ENCODE measurements around the gene PUS1.

Gene PUS1

GRCh38 chr12:131965073-131965472 is 36.0 kb downstream of the PUS1 start:
- Histone ChIP-seq H3K4me3 (ENCODE audit: low read depth, low read length) (no peak overlapping the region), H3K9me3 (ENCODE audit: severe bottlenecking) (no peaks in the 10 kb centered on the region), H3K27ac (no peak overlapping the region), H3K27me3 (ENCODE audit: insufficient read depth, low read depth, severe bottlenecking) (no peaks in the 10 kb centered on the region), H3K36me3 (peaks cover 24% of the 10 kb centered on the region)
- TF ChIP-seq, protein P1, sequence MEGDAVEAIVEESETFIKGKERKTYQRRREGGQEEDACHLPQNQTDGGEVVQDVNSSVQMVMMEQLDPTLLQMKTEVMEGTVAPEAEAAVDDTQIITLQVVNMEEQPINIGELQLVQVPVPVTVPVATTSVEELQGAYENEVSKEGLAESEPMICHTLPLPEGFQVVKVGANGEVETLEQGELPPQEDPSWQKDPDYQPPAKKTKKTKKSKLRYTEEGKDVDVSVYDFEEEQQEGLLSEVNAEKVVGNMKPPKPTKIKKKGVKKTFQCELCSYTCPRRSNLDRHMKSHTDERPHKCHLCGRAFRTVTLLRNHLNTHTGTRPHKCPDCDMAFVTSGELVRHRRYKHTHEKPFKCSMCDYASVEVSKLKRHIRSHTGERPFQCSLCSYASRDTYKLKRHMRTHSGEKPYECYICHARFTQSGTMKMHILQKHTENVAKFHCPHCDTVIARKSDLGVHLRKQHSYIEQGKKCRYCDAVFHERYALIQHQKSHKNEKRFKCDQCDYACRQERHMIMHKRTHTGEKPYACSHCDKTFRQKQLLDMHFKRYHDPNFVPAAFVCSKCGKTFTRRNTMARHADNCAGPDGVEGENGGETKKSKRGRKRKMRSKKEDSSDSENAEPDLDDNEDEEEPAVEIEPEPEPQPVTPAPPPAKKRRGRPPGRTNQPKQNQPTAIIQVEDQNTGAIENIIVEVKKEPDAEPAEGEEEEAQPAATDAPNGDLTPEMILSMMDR (IDR thresholded peaks at IDR 0.05; ENCODE audit: low read depth, low read length) = no peak
- DNase-seq = no peak

GRCh38 chr12:131971226-131971625 is 42.1 kb downstream of the PUS1 start:
- no peak overlapping the region for H3K4me3 ChIP-seq (ENCODE audit: low read depth, low read length)
- H3K9me3 ChIP-seq (ENCODE audit: severe bottlenecking) = no peaks in the 10 kb centered on the region
- DNase-seq = no peak
- peaks cover 3% of the 10 kb centered on the region; the same call in 1 of the 2 replicates for H3K36me3 ChIP-seq
- TF ChIP-seq, protein P1 (IDR thresholded peaks at IDR 0.05; ENCODE audit: low read depth, low read length) = no peak
- no peak overlapping the region for H3K27ac ChIP-seq
- no peaks in the 10 kb centered on the region for H3K27me3 ChIP-seq (ENCODE audit: insufficient read depth, low read depth, severe bottlenecking)

DNA sequence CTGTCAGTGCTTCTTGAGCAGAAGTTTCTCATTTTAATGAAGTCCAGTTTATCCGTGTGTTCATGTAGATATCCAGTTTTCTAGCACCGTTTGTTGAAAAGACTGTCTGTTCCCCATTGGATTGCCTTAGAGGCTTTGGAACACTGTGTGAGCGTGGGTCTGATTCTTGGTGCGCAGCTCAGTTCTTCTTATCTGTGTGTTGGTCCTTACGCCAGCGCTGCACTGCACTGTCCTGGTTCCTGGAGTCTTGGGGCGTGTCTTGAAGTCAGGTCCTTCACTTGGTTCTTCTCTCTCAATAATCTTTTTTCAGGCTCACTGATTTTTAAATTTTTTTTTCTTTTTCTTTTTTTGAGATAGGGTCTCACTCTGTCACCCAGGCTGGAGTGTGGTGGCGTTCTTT is 46.2 kb downstream of the PUS1 start:
- no peak for DNase-seq
- Histone ChIP-seq H3K27me3 (ENCODE audit: insufficient read depth, low read depth, severe bottlenecking) (no peaks in the 10 kb centered on the region), H3K36me3 (peaks cover 12% of the 10 kb centered on the region)

GRCh38 chr12:131979606-131980005 is 50.5 kb downstream of the PUS1 start:
- no peak overlapping the region for H3K27ac ChIP-seq
- TF ChIP-seq, protein P1 (IDR thresholded peaks at IDR 0.05; ENCODE audit: low read depth, low read length) = no peak
- DNase-seq = no peak
- no peak overlapping the region for H3K4me3 ChIP-seq (ENCODE audit: low read depth, low read length)
- H3K27me3 ChIP-seq (ENCODE audit: insufficient read depth, low read depth, severe bottlenecking) = no peaks in the 10 kb centered on the region
- H3K9me3 ChIP-seq (ENCODE audit: severe bottlenecking) = no peaks in the 10 kb centered on the region
- peaks cover 41% of the 10 kb centered on the region for H3K36me3 ChIP-seq

More for the DNA sequence above, 46.2 kb downstream of the PUS1 start:
- no peaks in the 10 kb centered on the region for H3K9me3 ChIP-seq (ENCODE audit: severe bottlenecking)
- TF ChIP-seq, protein P1 (IDR thresholded peaks at IDR 0.05; ENCODE audit: low read depth, low read length) = no peak
- no peak overlapping the region for H3K27ac ChIP-seq
- H3K4me3 ChIP-seq (ENCODE audit: low read depth, low read length) = no peak overlapping the region

DNA sequence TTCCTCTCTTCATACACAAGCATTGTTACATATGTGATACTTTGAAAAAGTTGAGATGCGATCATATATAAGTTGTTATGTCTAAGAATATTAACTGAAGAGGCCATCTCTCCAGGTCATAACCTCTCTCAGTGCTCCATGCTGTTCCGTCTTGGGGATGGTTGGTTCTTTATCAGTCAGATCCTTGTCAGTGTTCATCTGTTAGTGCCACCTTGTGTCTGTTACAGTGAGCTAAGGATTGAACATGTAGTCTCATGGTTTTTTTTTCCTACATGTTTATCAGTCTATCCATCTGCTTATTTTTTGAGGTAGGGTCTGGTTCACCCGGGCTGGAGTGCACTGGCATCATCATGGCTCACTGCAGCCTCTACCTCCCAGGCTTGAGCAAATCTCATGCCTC is 51.2 kb downstream of the PUS1 start:
- TF ChIP-seq, protein P1 (IDR thresholded peaks at IDR 0.05; ENCODE audit: low read depth, low read length) = 0 out of 2 replicates have a peak, but pooled peaks have one; percentile 2
- no peak for DNase-seq
- peaks cover 45% of the 10 kb centered on the region for H3K36me3 ChIP-seq

GRCh38 chr12:131981388-131981787 is 52.3 kb downstream of the PUS1 start:
- H3K27ac ChIP-seq = no peak overlapping the region
- H3K4me3 ChIP-seq (ENCODE audit: low read depth, low read length) = no peak overlapping the region
- DNase-seq = no peak
- TF ChIP-seq, protein P1 (IDR thresholded peaks at IDR 0.05; ENCODE audit: low read depth, low read length) = no peak
- H3K27me3 ChIP-seq (ENCODE audit: insufficient read depth, low read depth, severe bottlenecking) = no peaks in the 10 kb centered on the region
- peaks cover 56% of the 10 kb centered on the region for H3K36me3 ChIP-seq
- no peaks in the 10 kb centered on the region for H3K9me3 ChIP-seq (ENCODE audit: severe bottlenecking)

More for the DNA sequence above, 51.2 kb downstream of the PUS1 start:
- Histone ChIP-seq H3K27ac (no peak overlapping the region), H3K27me3 (ENCODE audit: insufficient read depth, low read depth, severe bottlenecking) (no peaks in the 10 kb centered on the region), H3K9me3 (ENCODE audit: severe bottlenecking) (no peaks in the 10 kb centered on the region), H3K4me3 (ENCODE audit: low read depth, low read length) (no peak overlapping the region)
